A673 (cell line): ENCODE data around the gene ZNF154. TPM values are rescaled to one million over a fixed set of nuclear protein-coding genes. Genes with fewer than 3 reads are reported as not detected.

Experiments used
- BruUV-seq: library from RNA; stranded (reverse); fragments of 400-500 nt; replicated peaks from 2 replicates; lab custom pipeline; 2021; lab: Mats Ljungman, UMichigan
- CTCF ChIA-PET: fragments of 300-600 bp; sonication (Branson Sonifier 250); formaldehyde crosslinking; loops from one replicate; lab custom pipeline; 2022; ENCODE audit warnings: antibody characterized with exemption; lab: Charles Lee
- POLR2A ChIA-PET: fragments of 300-600 bp; sonication (Branson Sonifier 250); formaldehyde crosslinking; loops from one replicate; lab custom pipeline; 2022; ENCODE audit warnings: antibody characterized with exemption; ENCODE audit not compliant: low non-redundant PET; lab: Charles Lee
- DNase-seq: peaks from one replicate; pipeline ENCODE4 v3.0.0-alpha.2; 2015; ENCODE audit warnings: low spot score
- H3K27ac ChIP-seq: fragments of 200-600 bp; sonication (generic); 2 replicates; pipeline ENCODE4 v1.5.1; 2016; ENCODE audit warnings: mixed run types, low read depth, mild to moderate bottlenecking, mixed read lengths, antibody characterized with exemption, low read length; ENCODE audit not compliant: poor library complexity, severe bottlenecking
- H3K27me3 ChIP-seq: fragments of 200-600 bp; sonication (generic); replicated peaks from 2 replicates; pipeline ENCODE4 v1.6.1; 2017; ENCODE audit warnings: mixed run types, low read depth, mild to moderate bottlenecking, mixed read lengths, antibody characterized with exemption, low read length; ENCODE audit not compliant: insufficient read depth, poor library complexity
- H3K36me3 ChIP-seq: fragments of 200-600 bp; sonication (generic); 2 replicates; pipeline ENCODE4 v1.6.1; 2016; ENCODE audit warnings: mixed run types, mild to moderate bottlenecking, mixed read lengths, antibody characterized with exemption, low read length; ENCODE audit not compliant: insufficient read depth, poor library complexity, severe bottlenecking
- H3K4me1 ChIP-seq: fragments of 200-600 bp; sonication (generic); 2 replicates; pipeline ENCODE4 v1.6.1; 2017; ENCODE audit warnings: mixed run types, mild to moderate bottlenecking, mixed read lengths, antibody characterized with exemption, low read length; ENCODE audit not compliant: insufficient read depth, poor library complexity, severe bottlenecking
- H3K4me3 ChIP-seq: fragments of 200-600 bp; sonication (generic); 2 replicates; pipeline ENCODE4 v1.5.1; 2016; ENCODE audit warnings: low read depth, mixed run types, mild to moderate bottlenecking, mixed read lengths, low read length; ENCODE audit not compliant: poor library complexity, severe bottlenecking
- H3K9me3 ChIP-seq: fragments of 200-600 bp; sonication (generic); 2 replicates; pipeline ENCODE4 v1.6.1; 2016; ENCODE audit warnings: mixed run types, low read depth, mild to moderate bottlenecking, mixed read lengths, antibody characterized with exemption, low read length; ENCODE audit not compliant: poor library complexity, severe bottlenecking
- CTCF ChIP-seq: fragments of 300-800, 200-600 bp; sonication (generic); conservative IDR thresholded peaks from 2 replicates; pipeline ENCODE4 v1.5.1; 2017; ENCODE audit warnings: low read depth, mild to moderate bottlenecking, antibody characterized with exemption, low read length, moderate library complexity, mixed read lengths
- EZH2 ChIP-seq: fragments of 200-600 bp; sonication (generic); IDR thresholded peaks from 2 replicates; pipeline ENCODE4 v1.6.1; 2017; ENCODE audit warnings: borderline replicate concordance, low read depth, mild to moderate bottlenecking, mixed read lengths, antibody characterized with exemption, low read length; ENCODE audit not compliant: poor library complexity, severe bottlenecking
- intact Hi-C: fragments of 100-400 bp; cut with micrococcal nuclease; formaldehyde crosslinking; loops from one replicate; pipeline ENCODE4 v1.10.0; 2022; ENCODE audit not compliant: unreplicated experiment
- total RNA-seq: library from RNA; stranded (reverse); gene quantifications from 2 replicates; pipeline ENCODE4 v1.2.3, GENCODE V29; 2021

ZNF154 gene
- total RNA-seq, 1 experiment from 2014 or later = 4.4 TPM

GRCh38 chr19:57754091-57754673 is 45.2 kb upstream of the ZNF154 start:
- H3K4me3 ChIP-seq = no peak overlapping the region
- intact Hi-C loops = no loop called here
- H3K27ac ChIP-seq = no peak overlapping the region
- ChIA-PET CTCF (no interaction called here), POLR2A (no interaction called here)
- TF ChIP-seq EZH2 = no peak
- TF ChIP-seq CTCF = no peak
- no peaks in the 10 kb centered on the region for H3K27me3 ChIP-seq
- peaks cover 64% of the 10 kb centered on the region for H3K9me3 ChIP-seq
- H3K4me1 ChIP-seq = no peaks in the 10 kb centered on the region
- no TSS peak for BruUV-seq
- DNase-seq = no peak
- peaks cover 96% of the 10 kb centered on the region for H3K36me3 ChIP-seq

- CTCF ChIA-PET = no interaction called here
- H3K4me1 ChIP-seq = peaks cover 2% of the 10 kb centered on the region
- intact Hi-C loops = no loop called here
- no peaks in the 10 kb centered on the region for H3K27me3 ChIP-seq
- H3K36me3 ChIP-seq = peaks cover 53% of the 10 kb centered on the region
- POLR2A ChIA-PET = no interaction called here
- no peak overlapping the region for H3K27ac ChIP-seq
- TSS peak; percentile 50 for BruUV-seq
- no peak for TF ChIP-seq EZH2
- TF ChIP-seq CTCF = no peak
- no peak for DNase-seq
- H3K4me3 ChIP-seq = peak overlapping the region; percentile 78
- peaks cover 44% of the 10 kb centered on the region for H3K9me3 ChIP-seq
Measured at GRCh38 chr19:57748029-57748428, 39.0 kb upstream of the ZNF154 start.

- intact Hi-C loops = no loop called here
- ChIA-PET POLR2A (no interaction called here), CTCF (no interaction called here)
- Histone ChIP-seq H3K36me3 (peaks cover 47% of the 10 kb centered on the region), H3K4me3 (peak overlapping the region; percentile 78), H3K9me3 (peaks cover 38% of the 10 kb centered on the region), H3K4me1 (peaks cover 2% of the 10 kb centered on the region), H3K27ac (peak overlapping the region; percentile 74), H3K27me3 (no peaks in the 10 kb centered on the region)
- no TSS peak for BruUV-seq
- DNase-seq = no peak
- TF ChIP-seq CTCF = no peak
- no peak for TF ChIP-seq EZH2
Measured at GRCh38 chr19:57747472-57747807, 38.4 kb upstream of the ZNF154 start.
